Hepatocyte (in vitro differentiated cells): Measurements from ENCODE around the gene LRP3. TPM values are rescaled to one million over a fixed set of nuclear protein-coding genes. Genes with fewer than 3 reads are reported as not detected.

Experiments used
- DNase-seq: peaks from one replicate; pipeline ENCODE4 v3.0.0-alpha.2; 2016; ENCODE audit warnings: low spot score
- H2AFZ ChIP-seq: fragments of 200-600 bp; sonication (generic); 2 replicates; pipeline ENCODE4 v1.6.0; 2016; ENCODE audit warnings: antibody characterized with exemption, mild to moderate bottlenecking
- H3K27ac ChIP-seq: fragments of 200-600 bp; sonication (generic); 2 replicates; pipeline ENCODE4 v1.5.1; 2016; ENCODE audit warnings: mild to moderate bottlenecking
- H3K27me3 ChIP-seq: fragments of 200-600 bp; sonication (generic); 2 replicates; pipeline ENCODE4 v1.6.1; 2016
- H3K36me3 ChIP-seq: fragments of 200-600 bp; sonication (generic); replicated peaks from 2 replicates; pipeline ENCODE4 v1.5.1; 2016; ENCODE audit warnings: low read depth; ENCODE audit not compliant: insufficient read depth
- H3K4me1 ChIP-seq: fragments of 200-600 bp; sonication (generic); 2 replicates; pipeline ENCODE4 v1.5.1; 2016; ENCODE audit warnings: mild to moderate bottlenecking, moderate library complexity; ENCODE audit not compliant: insufficient read depth
- H3K4me2 ChIP-seq: fragments of 200-600 bp; sonication (generic); 2 replicates; pipeline ENCODE4 v1.6.0; 2016
- H3K4me3 ChIP-seq: fragments of 200-600 bp; sonication (generic); 2 replicates; pipeline ENCODE4 v1.5.1; 2016; ENCODE audit warnings: mild to moderate bottlenecking
- H3K79me2 ChIP-seq: fragments of 200-600 bp; sonication (generic); 2 replicates; pipeline ENCODE4 v1.6.0; 2017; ENCODE audit warnings: mild to moderate bottlenecking
- H3K9me2 ChIP-seq: fragments of 200-600 bp; sonication (generic); replicated peaks from 2 replicates; pipeline ENCODE4 v1.6.0; 2017; ENCODE audit warnings: mild to moderate bottlenecking; ENCODE audit not compliant: insufficient read depth
- H3K9me3 ChIP-seq: fragments of 200-600 bp; sonication (generic); 2 replicates; pipeline ENCODE4 v1.5.1; 2016; ENCODE audit warnings: low read depth, mild to moderate bottlenecking
- H4K20me1 ChIP-seq: fragments of 200-600 bp; sonication (generic); 2 replicates; pipeline ENCODE4 v1.6.0; 2016; ENCODE audit warnings: mild to moderate bottlenecking; ENCODE audit not compliant: insufficient read depth, poor library complexity, severe bottlenecking
- CTCF ChIP-seq: fragments of 200-600 bp; sonication (generic); IDR thresholded peaks from 2 replicates; pipeline ENCODE4 v1.5.1; 2016; ENCODE audit warnings: antibody characterized with exemption, mild to moderate bottlenecking; ENCODE audit not compliant: poor library complexity
- EZH2 ChIP-seq: fragments of 200-600 bp; sonication (generic); IDR thresholded peaks from 2 replicates; pipeline ENCODE4 v1.6.1; 2016; ENCODE audit warnings: antibody characterized with exemption, mild to moderate bottlenecking, borderline replicate concordance
- EZH2phosphoT487 ChIP-seq: fragments of 200-600 bp; sonication (generic); IDR thresholded peaks from one replicate; pipeline ENCODE4 v1.6.1; 2018; ENCODE audit warnings: antibody characterized with exemption, mild to moderate bottlenecking, low read depth, moderate library complexity; ENCODE audit not compliant: unreplicated experiment, severe bottlenecking
- WGBS: methylation state at CpG from one replicate; pipeline ENCODE4 v1.1.6; 2016; ENCODE audit warnings: low lambda C conversion rate; ENCODE audit errors: missing lambda C conversion rate; 5-methylcytosine and 5-hydroxymethylcytosine counted together
- polyA plus RNA-seq: library from polyadenylated mRNA; unstranded; fragments of >200 nt; fragmentation: Nextera tagmentation; extraction: Ambion mirVana; gene quantifications from 2 replicates; pipeline ENCODE4 v1.2.1, GENCODE V29; 2016
- total RNA-seq: library from RNA; depleted of rRNA; stranded (reverse); fragments of >200 nt; gene quantifications from 2 replicates; pipeline ENCODE4 v1.2.3, GENCODE V29; 2014

The LRP3 gene
- total and polyA plus RNA-seq, 2 experiments from 2014 or later, result 37.4 to 44.0 TPM

GRCh38 chr19:33168528-33168927, 25.6 kb upstream of the LRP3 start:
- no peaks in the 10 kb centered on the region for H3K9me2 ChIP-seq
- TF ChIP-seq EZH2 (no peak), CTCF (no peak), EZH2phosphoT487 (no peak)
- no peak for DNase-seq
- H3K79me2 ChIP-seq, result no peaks in the 10 kb centered on the region
- H3K27ac ChIP-seq, result no peak overlapping the region
- H4K20me1 ChIP-seq, result no peaks in the 10 kb centered on the region
- no peaks in the 10 kb centered on the region for H3K9me3 ChIP-seq
- H2AFZ ChIP-seq, result no peak overlapping the region
- 87% methylated on average over 1 of the region's 1 CpG for WGBS
- H3K4me2 ChIP-seq, result no peak overlapping the region
- H3K4me3 ChIP-seq, result no peak overlapping the region
- H3K27me3 ChIP-seq, result no peaks in the 10 kb centered on the region
- H3K36me3 ChIP-seq, result no peaks in the 10 kb centered on the region
- H3K4me1 ChIP-seq, result no peaks in the 10 kb centered on the region

GRCh38 chr19:33171222-33171795, 22.8 kb upstream of the LRP3 start:
- TF ChIP-seq EZH2phosphoT487 (no peak), EZH2 (no peak), CTCF (no peak)
- H3K79me2 ChIP-seq, result peaks cover 14% of the 10 kb centered on the region
- no peaks in the 10 kb centered on the region for H3K27me3 ChIP-seq
- no peak for DNase-seq
- 88% methylated on average over 1 of the region's 1 CpG for WGBS
- H2AFZ ChIP-seq, result no peak overlapping the region
- H3K4me3 ChIP-seq, result no peak overlapping the region
- H3K9me3 ChIP-seq, result no peaks in the 10 kb centered on the region
- no peak overlapping the region for H3K27ac ChIP-seq
- no peaks in the 10 kb centered on the region for H4K20me1 ChIP-seq
- H3K9me2 ChIP-seq, result no peaks in the 10 kb centered on the region
- no peaks in the 10 kb centered on the region for H3K36me3 ChIP-seq
- H3K4me1 ChIP-seq, result peaks cover 8% of the 10 kb centered on the region
- H3K4me2 ChIP-seq, result no peak overlapping the region

GRCh38 chr19:33171916-33172359, 22.2 kb upstream of the LRP3 start:
- H3K4me2 ChIP-seq, result no peak overlapping the region
- no peaks in the 10 kb centered on the region for H3K9me2 ChIP-seq
- H3K27ac ChIP-seq, result no peak overlapping the region

More at GRCh38 chr19:33171916-33172359, 22.2 kb upstream of the LRP3 start:
- Histone ChIP-seq H3K79me2 (peaks cover 14% of the 10 kb centered on the region), H3K4me1 (peaks cover 8% of the 10 kb centered on the region), H3K4me3 (no peak overlapping the region), H3K36me3 (no peaks in the 10 kb centered on the region), H3K27me3 (no peaks in the 10 kb centered on the region), H4K20me1 (no peaks in the 10 kb centered on the region), H2AFZ (no peak overlapping the region), H3K9me3 (no peaks in the 10 kb centered on the region)
- WGBS, result 87% methylated on average over 6 of the region's 6 CpGs
- TF ChIP-seq CTCF (no peak), EZH2 (no peak), EZH2phosphoT487 (no peak)
- DNase-seq, result no peak
